HTR-8/SVneo (cell line): Measurements from ENCODE around the gene DNAH8.
"Not testable (repeated sequence)": the region's sequence is repeated elsewhere in the genome, so short reads cannot be mapped to it uniquely, and the experiment has no call there.

Source experiments
- DNase-seq: peaks from one replicate; pipeline ENCODE4 v3.0.0; 2011; ENCODE audit warnings: low spot score, mixed read lengths; ENCODE audit not compliant: insufficient read length
- FAIRE-seq: peaks from 2 replicates; lab custom pipeline; 2011; peaks lifted over from hg19 to GRCh38; lab: Jason Lieb, UNC

The DNAH8 gene

DNA sequence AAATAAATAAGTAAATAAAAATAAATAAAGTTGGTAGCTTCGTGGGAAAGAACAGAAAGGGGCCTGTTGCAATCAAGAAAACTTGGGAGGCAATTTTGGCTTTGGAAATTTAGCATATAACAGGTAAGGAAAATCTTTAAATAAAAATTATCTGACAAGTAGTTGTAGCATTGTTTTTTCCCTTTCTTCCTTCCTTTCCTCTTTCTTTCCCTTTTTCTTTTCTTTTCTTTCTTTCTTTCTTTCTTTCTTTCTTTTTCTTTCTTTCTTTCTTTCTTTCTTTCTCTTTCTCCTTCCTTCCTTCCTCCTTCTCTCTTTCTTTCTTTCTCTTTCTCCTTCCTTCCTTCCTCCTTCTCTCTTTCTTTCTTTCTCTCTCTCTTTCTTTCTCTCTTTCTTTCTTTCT lies 158.7 kb downstream of the DNAH8 start:
- not testable (repeated sequence) for DNase-seq, FAIRE-seq

- no peak for FAIRE-seq
These were observed 161.4 kb downstream of the DNAH8 start for GRCh38 chr6:38876475-38876874.

DNA sequence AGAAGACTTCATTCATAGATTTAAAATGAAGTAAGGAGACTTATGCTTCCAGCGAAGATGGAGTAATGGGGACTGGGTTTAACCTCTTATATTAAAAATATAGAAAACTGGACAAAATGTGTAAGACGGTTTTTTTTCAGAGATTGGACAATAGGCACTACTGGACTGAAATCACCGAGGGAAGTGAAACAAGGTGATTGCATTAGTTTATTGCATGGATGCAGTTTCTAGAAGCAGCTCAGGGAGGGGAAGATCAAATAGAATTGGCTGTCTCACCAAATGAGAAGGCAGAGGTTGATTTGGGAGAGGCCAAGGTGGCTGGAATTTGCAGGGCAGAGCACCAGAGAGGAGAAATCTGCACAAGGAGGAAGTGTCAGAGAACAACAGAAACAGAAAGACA lies 162.6 kb downstream of the DNAH8 start:
- DNase-seq (no peak), FAIRE-seq (no peak)

More at GRCh38 chr6:38876475-38876874, 161.4 kb downstream of the DNAH8 start:
- no peak for DNase-seq

DNA sequence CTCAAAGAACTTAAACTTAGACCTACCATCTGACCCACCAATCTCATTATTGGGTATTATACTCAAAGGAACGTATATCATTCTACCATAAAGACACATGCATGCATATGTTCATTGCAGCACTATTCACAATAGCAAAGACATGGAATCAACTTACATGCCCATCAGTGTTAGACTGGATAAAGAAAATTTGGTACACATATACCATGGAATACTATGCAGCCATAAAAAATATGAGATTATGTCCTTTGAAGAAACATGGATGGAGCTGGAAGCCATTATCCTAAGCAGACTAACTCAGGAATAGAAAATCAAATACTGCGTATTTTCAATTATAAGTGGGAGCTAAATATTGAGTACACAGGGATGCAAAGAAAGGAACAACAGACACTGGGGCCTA lies 167.0 kb downstream of the DNAH8 start:
- FAIRE-seq (no peak), DNase-seq (no peak)

GRCh38 chr6:38897507-38897906 lies 182.4 kb downstream of the DNAH8 start:
- FAIRE-seq (no peak), DNase-seq (no peak)

DNA sequence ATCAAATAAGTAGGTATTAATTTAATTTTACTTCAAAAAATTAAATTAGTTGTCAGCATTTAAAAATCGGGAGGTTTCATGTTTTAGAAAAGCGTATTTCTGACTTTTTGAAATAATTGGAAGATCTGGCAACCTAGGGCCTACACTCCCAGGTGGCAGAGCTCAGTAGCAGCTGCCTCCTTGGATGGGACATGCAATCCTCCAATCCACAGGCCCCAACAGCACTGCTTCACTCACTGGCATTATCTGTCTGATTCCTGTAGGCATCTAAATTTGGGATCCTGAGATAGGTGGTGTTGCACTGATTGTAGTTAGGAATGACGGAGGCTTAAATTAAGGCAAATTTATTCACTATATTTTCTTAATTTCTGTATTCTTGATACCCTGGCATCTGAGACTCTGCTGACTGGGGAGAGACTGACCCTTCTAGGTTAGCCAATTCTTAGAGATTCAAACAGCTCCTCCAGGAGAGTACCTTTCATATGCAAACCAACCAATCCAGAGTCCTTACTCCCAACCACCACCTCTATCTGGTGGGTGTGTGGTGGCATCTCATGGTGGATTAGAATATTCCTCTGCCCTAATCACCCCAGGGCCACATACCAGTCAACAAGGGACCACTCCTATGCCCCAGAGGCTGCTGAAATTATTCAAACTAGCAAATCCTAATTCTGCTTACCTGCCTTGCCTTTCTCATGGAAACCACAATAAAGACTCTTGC lies 186.9 kb downstream of the DNAH8 start:
- FAIRE-seq: no peak
- DNase-seq: no peak

DNA sequence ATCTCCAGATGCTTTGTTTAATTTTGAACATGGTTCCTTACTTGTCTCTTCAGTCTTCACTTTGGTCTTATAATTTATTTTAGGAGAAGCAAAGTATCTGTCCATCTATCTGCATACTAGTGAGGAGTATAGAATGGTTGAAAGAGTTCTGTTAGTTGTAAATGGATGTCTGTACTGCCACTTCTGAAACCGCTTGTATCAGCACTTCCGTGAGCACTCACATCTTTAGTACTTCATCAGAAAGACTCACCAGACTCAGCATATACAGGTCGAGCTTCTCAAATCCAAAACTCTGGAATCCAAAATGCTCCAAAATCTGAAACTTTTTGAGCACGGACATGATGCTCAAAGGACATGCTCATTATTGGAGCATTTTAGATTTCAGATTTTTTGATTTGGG lies 191.5 kb downstream of the DNAH8 start:
- DNase-seq: no peak

GRCh38 chr6:38907264-38907663 lies 192.2 kb downstream of the DNAH8 start:
- FAIRE-seq: no peak

More for the DNA sequence above, 191.5 kb downstream of the DNAH8 start:
- no peak for FAIRE-seq

DNA sequence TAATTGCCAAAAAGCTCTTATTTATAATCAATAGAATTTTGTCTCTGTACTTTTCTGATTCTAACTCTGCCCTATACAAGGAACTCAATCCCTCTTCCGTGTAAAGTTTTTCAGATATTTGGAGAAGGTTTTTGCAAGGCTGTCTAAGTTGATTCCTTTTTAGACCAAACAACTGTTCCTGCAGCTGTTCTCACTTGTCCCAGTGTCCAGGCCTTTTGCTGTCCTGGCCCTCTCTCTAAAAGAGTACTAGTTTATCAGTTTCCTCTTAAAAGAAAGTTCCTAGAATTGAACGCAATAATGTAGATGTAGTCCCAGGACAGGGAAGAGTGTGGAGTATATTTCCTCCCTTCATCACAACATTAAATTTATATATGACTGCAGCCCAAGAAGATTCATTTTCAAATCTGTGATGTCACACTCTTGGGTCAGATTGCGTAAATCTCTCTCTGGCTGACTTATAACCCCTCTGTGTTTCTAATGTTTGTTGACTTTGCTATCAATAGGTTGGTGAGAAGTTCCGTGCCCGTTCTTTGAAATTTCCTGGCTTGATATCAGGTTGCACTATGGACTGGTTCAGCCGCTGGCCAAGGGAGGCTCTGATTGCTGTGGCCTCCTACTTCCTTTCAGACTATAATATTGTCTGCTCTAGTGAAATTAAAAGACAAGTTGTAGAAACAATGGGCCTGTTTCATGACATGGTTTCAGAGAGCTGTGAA lies 194.1 kb downstream of the DNAH8 start:
- DNase-seq (no peak), FAIRE-seq (no peak)

More at GRCh38 chr6:38907264-38907663, 192.2 kb downstream of the DNAH8 start:
- no peak for DNase-seq

GRCh38 chr6:38910207-38910606 lies 195.1 kb downstream of the DNAH8 start:
- FAIRE-seq: no peak
- DNase-seq: no peak

DNA sequence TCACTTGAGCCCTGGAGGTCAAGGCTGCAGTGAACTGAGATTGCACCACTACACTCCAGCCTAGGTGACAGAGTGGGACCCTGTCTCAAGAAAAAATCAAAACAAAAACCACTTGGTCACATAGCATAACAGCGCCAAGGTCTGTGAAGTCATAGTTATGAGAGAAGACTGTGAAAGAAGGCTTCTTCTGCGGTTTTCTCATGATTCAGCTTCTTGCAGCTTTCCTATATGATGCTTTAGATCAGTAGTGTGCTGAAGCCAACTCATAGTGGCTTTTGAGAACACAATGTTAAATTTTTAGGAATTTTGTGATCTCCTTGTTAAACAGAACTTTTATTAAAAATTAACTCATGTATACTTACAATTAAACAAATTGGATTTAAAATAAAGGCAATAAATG lies 197.3 kb downstream of the DNAH8 start:
- DNase-seq (no peak), FAIRE-seq (no peak)

DNA sequence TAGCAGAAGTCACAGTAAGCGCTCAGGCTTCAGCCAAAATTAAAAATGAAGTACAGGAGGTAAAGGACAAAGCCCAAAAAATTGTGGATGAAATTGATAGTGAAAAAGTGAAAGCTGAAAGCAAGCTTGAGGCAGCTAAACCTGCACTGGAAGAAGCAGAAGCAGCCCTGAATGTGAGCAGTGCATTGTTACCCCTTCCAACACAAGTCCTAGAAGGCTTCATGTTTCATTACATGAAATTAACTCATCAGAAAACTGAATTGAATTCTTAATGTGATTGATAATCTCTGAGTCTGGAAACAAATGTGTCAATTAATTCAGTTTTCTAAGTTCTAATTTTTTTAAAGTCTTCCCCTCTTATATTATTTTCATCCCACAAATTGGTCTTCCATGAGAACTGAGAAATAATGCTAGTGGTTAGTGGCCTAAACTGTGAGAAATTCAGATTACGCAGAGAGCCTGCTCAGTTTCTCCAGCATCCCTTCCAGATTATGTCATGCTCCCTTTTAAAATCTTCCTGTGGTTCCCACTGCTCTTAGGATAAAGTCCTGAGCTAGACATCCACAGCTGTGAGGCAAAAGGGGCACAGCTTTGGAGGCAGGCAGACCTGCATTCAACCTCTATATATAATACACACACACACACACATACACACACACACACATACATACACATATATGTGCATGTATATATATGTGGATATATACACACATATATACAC lies 200.3 kb downstream of the DNAH8 start:
- FAIRE-seq (no peak), DNase-seq (no peak)

DNA sequence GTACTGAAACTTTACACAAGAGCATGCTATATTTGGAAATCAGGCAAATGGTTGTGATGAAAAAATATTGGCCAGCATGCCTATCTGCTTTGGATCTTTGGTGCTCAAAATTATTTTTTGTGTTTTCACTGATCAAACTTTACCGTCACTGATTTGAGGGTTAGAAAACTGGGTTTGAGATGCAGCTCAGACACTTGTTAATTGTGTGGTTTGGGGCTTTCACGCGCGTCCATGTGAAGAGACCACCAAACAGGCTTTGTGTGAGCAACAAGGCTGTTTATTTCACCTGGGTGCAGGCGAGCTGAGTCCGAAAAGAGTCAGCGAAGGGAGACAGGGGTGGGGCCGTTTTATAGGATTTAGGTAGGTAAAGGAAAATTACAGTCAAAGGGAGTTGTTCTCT lies 206.4 kb downstream of the DNAH8 start:
- not testable (repeated sequence) for DNase-seq, FAIRE-seq

DNA sequence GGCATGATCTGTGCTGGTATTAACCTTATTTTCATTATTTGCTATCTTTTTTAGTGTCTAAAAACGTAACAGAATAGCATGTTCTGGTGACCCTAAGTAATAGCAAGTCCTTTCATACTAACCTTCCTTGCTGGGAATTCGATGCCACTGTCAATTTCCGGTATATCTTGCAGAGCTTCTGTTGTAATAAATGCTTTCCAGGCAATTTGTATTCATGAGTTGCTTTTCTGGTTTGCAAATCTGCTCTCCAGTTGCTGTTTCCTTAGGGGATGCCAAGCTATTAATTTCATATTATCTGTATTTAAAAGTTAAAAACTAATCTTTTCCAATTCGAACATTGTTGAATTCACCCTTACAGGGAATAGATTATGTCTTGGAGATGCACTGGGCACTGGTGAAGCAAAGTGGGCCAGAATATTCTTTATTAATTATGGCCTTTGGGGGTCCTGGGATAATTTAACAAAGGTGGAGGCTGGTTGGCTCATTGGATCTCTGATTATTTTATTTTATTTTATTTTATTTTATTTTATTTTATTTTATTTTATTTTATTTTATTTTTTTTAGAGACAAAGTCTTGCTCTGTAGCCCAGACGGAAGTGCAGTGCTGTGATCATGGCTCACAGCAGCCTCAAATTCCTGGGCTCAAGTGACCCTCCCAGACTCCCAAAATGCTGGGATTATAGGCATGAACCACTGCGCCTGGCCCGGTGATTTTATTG lies 209.8 kb downstream of the DNAH8 start:
- FAIRE-seq (no peak), DNase-seq (no peak)

GRCh38 chr6:38929560-38929959 lies 214.4 kb downstream of the DNAH8 start:
- FAIRE-seq (no peak), DNase-seq (no peak)

- DNase-seq (peak; percentile 3), FAIRE-seq (no peak)
These were observed 218.3 kb downstream of the DNAH8 start for GRCh38 chr6:38933426-38933825.

DNA sequence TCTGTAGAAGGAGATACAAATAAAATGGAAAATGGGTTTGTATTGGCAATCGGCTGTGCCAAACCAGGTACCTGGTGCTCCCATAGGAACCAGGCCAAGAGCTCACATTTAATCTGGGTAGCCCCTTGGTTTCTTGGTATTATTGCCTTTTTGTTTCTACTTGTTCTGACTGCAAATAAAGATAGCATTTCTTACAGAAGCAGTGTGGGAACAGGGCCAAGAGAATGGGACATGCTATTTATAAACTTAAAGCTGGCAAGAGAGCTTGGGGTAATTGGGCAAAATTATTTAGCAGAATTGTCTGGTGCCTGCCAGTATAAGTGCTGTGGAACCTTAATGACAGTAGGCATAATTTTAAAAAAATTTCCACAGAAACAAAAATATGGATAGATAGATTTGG lies 219.9 kb downstream of the DNAH8 start:
- no peak for DNase-seq
- FAIRE-seq: no peak

- FAIRE-seq (no peak), DNase-seq (no peak)
These were observed 222.9 kb downstream of the DNAH8 start for GRCh38 chr6:38937839-38938613.

DNA sequence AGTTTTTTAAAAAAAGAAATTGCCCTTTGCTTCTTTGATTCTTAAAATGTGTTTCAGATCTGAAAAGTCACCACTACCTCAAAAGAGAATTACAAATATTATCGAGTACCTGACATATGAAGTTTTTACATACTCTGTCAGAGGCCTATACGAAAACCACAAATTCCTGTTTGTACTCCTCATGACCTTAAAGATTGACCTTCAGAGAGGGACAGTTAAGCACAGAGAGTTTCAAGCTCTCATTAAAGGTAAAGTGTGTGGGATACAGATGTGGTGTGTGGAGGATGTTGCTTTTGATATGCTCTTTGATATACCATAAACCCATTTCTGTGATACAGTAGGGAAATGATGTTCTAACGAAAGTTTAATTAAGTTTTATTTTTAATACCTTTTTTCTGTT lies 223.6 kb downstream of the DNAH8 start:
- no peak for FAIRE-seq
- DNase-seq: no peak

DNA sequence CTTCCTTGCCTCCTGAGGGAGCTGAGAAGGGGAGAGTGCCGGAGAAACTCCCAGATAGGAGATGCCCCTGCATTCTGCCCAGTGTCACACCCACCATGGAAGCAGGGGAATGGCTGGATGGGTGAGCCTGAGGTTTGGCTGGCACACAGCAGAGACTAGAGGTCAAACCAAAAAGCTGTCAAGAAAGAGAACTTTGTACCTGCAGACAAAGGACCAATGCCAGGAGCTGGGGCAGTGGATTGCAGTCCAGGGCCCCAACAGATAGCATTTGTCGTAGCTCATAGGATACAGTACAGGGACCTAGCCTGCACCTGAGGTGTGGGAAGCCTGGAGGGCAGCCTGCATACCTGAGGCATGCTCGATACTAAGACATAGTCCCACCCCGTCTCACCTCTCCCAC lies 227.3 kb downstream of the DNAH8 start:
- FAIRE-seq: no peak
- DNase-seq: no peak
